Kidney (tissue), 14 donors: ENCODE measurements around the gene PC. TPM values are rescaled to one million over a fixed set of nuclear protein-coding genes. Genes with fewer than 3 reads are reported as not detected.

Experiments used
- DNase-seq, 5 donors: peaks; one replicate each; pipeline ENCODE4 v3.0.0-alpha.2; 2013 to 2020
- FAIRE-seq: peaks from 2 replicates; lab custom pipeline; 2012; peaks lifted over from hg19 to GRCh38; lab: Jason Lieb, UNC
- H3K27ac ChIP-seq, 2 donors: one replicate each; pipeline ENCODE4 v1.7.0; 2013; ENCODE audit warnings: low read depth in 2 of 2, low read length in 2 of 2, inconsistent platforms in 1 of 2
- H3K27me3 ChIP-seq: one replicate; pipeline ENCODE4 v1.7.1; 2013; ENCODE audit warnings: low read length, inconsistent platforms; ENCODE audit not compliant: control insufficient read depth, insufficient read depth
- H3K36me3 ChIP-seq, 3 donors: one replicate each; pipeline versions ENCODE4 v1.7.0 to v1.7.1; 2013; ENCODE audit warnings: low read length in 3 of 3, control low read depth in 1 of 3, inconsistent platforms in 1 of 3; ENCODE audit not compliant: insufficient read depth in 3 of 3, control insufficient read depth in 2 of 3
- H3K4me1 ChIP-seq, 3 donors: one replicate each; pipeline versions ENCODE4 v1.7.0 to v1.7.1; 2013; ENCODE audit warnings: low read length in 3 of 3, inconsistent platforms in 1 of 3, low read depth in 1 of 3; ENCODE audit not compliant: control insufficient read depth in 2 of 3, insufficient read depth in 2 of 3
- H3K4me3 ChIP-seq, 3 donors: one replicate each; pipeline versions ENCODE4 v1.7.0 to v1.8.1; 2013; ENCODE audit warnings: low read length in 3 of 3, control low read depth in 1 of 3, inconsistent platforms in 1 of 3
- H3K9ac ChIP-seq, 3 donors: one replicate each; pipeline versions ENCODE4 v1.7.0 to v1.7.1; 2013; ENCODE audit warnings: low read length in 3 of 3, control low read depth in 1 of 3, inconsistent platforms in 1 of 3
- H3K9me3 ChIP-seq, 3 donors: one replicate each; pipeline versions ENCODE4 v1.7.0 to v1.7.1; 2013; ENCODE audit warnings: low read length in 3 of 3, control low read depth in 1 of 3, inconsistent platforms in 1 of 3; ENCODE audit not compliant: control insufficient read depth in 2 of 3, insufficient read depth in 1 of 3
- intact Hi-C: fragments of 100-400 bp; cut with DNase I; formaldehyde crosslinking; loops from one replicate; pipeline ENCODE4 v1.11.1; 2022
- polyA plus RNA-seq: library from polyadenylated mRNA; stranded (reverse); fragments of 350-450 nt; fragmentation: Illumina TruSeq; extraction: RNeasy Lipid Tissue Mini Kit (QIAGEN cat#74804); gene quantifications from one replicate; pipeline ENCODE4 v1.2.3, GENCODE V29; 2014; ENCODE audit warnings: low read depth, low replicate concordance; ENCODE audit not compliant: insufficient read depth
- total RNA-seq: library from RNA; stranded (reverse); fragmentation: NEBNext Ultra II Directional; extraction: Animal tissue kit (Norgen Biotek cat#: 25700); gene quantifications from one replicate; pipeline ENCODE4 v1.2.1, GENCODE V29; 2021
- TF ChIP-seq, protein P1 (sequence below): IDR thresholded peaks from 3 replicates; pipeline ENCODE4 v1.5.1; 2012; ENCODE audit warnings: mild to moderate bottlenecking, moderate library complexity, borderline replicate concordance; ENCODE audit not compliant: insufficient read depth; ENCODE audit errors: extremely low read depth
- donor health status: control.
- donor health status: control.
- donor health status: control.
- donor health status: control.
- donor health status: control.
- donor health status: DM: yes; HTN: yes; CAD: no.
- donor health status: Normal renal cell carcinoma (clear cell type).

PC gene
- total and polyA plus RNA-seq, 2 donors from 2014 or later: 20.8 to 95.2 TPM

DNA sequence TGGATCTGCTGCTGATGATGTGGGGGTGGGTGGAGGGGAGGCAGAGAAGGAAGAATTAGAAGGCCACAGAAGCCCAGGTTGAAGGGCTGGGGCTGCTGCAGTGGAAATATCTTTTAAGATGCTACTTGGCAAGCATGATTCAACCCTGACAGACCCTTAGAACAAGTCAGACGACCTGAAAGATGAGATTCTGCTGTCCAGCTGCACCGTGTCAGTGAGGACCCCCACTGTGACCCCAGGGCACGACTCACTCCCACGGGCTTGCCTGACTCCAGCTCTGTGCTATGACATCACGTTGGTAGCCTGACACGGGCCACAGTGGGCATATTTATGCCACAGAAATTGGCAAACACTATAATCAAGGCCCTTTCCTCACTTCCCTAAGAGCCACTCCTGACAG lies 65.3 kb downstream of the PC start:
- no peaks in the 10 kb centered on the region for H3K4me1 ChIP-seq
- H3K9me3 ChIP-seq: no peaks in the 10 kb centered on the region
- no peak overlapping the region for H3K4me3 ChIP-seq
- no peaks in the 10 kb centered on the region for H3K27me3 ChIP-seq
- intact Hi-C loops: no loop called here
- no peak for FAIRE-seq
- H3K9ac ChIP-seq: no peak overlapping the region
- peak in 4 of 5 donors; percentile 75 to 84 (median 80) for DNase-seq
- TF ChIP-seq, protein P1, sequence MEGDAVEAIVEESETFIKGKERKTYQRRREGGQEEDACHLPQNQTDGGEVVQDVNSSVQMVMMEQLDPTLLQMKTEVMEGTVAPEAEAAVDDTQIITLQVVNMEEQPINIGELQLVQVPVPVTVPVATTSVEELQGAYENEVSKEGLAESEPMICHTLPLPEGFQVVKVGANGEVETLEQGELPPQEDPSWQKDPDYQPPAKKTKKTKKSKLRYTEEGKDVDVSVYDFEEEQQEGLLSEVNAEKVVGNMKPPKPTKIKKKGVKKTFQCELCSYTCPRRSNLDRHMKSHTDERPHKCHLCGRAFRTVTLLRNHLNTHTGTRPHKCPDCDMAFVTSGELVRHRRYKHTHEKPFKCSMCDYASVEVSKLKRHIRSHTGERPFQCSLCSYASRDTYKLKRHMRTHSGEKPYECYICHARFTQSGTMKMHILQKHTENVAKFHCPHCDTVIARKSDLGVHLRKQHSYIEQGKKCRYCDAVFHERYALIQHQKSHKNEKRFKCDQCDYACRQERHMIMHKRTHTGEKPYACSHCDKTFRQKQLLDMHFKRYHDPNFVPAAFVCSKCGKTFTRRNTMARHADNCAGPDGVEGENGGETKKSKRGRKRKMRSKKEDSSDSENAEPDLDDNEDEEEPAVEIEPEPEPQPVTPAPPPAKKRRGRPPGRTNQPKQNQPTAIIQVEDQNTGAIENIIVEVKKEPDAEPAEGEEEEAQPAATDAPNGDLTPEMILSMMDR: no peak
- H3K27ac ChIP-seq: no peak overlapping the region
- H3K36me3 ChIP-seq: no peaks in the 10 kb centered on the region

DNA sequence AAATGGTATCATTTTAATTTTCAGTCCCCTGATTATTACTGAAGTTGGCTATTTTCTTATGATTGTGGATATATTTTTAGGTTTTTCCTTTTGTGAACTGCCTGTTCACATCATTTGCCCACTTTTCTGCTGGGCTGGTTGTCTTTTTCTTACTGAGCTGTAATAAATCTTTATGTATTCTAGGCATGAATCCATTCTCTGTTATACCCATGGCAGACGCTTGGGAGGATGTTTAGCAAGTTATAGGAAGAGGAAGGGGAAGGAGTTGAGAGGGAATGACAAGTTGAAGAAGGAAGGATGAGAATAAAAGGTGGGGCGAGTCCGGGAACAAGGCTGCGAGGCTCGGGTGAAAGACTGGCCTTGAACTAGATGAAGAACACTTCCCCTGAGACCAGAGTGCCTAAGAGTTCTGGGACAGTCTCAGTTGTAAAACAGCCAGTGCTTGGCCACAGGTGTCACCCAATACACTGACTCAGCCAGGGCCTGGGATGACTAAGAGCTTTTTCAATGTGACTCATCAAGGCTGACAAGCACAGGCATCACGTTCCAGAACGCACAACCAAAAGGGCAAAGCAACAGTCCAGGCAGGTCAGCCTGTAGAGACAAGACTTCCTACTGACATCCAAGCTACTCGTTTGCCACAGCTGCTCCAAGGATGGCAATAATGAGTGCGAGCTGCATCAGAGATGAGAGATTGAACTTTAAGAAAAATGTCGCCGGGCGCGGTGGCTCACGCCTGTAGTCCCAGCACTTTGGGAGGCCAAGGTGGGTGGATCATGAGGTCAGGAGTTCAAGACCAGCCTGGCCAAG lies 66.1 kb downstream of the PC start:
- Histone ChIP-seq H3K27me3 (no peaks in the 10 kb centered on the region), H3K36me3 (no peaks in the 10 kb centered on the region), H3K27ac (no peak overlapping the region), H3K4me1 (no peaks in the 10 kb centered on the region), H3K4me3 (no peak overlapping the region), H3K9ac (no peak overlapping the region), H3K9me3 (no peaks in the 10 kb centered on the region)
- no peak for DNase-seq
- TF ChIP-seq, protein P1: no peak
- no peak for FAIRE-seq
- intact Hi-C loops: no loop called here

DNA sequence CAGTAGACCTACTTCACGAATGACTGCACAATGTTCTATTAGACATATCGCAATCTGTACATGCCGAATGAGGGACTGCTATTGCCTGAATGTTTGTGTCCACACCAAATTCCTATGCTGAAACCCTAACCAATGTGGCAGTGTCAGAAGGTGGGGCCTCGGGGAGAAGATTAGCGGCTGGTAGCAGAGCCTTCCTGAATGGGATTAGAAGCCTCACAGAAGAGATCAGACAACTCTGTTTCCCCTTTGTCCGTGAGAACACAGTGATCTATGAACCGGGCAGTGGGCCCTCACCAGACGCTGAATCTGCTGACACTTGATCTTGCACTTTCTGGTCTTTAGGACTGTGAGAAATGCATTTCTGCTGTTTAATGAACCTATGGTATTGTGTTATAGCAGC lies 68.2 kb downstream of the PC start:
- no peak for FAIRE-seq
- Histone ChIP-seq H3K27ac (no peak overlapping the region), H3K4me1 (peaks cover 0 to 3% (median 0%) of the 10 kb centered on the region in 3 donors), H3K9ac (no peak overlapping the region), H3K27me3 (no peaks in the 10 kb centered on the region), H3K9me3 (no peaks in the 10 kb centered on the region), H3K4me3 (no peak overlapping the region), H3K36me3 (no peaks in the 10 kb centered on the region)
- DNase-seq: peak in 3 of 5 donors; percentile 48 to 74 (median 63)
- intact Hi-C loops: no loop called here
- TF ChIP-seq, protein P1: no peak

DNA sequence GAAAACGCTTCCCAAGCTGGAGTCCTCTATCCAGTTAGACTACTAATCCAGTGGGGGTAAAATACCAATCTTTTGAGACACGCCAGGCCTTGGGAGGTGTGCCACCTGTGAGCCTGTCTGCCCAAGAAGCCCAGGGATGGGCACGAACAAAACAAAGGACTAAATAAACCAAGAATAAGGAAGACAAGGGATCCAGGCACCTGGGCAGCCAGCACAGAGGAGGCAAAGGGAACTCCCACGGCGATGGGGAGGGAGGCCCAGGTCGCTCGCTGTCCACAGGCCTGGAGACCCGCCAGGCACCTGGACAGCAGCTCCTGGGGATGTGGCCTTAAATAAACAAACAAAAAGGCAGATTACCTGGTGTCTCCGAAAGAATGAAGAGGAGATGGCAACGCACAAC lies 69.9 kb downstream of the PC start:
- no peaks in the 10 kb centered on the region for H3K27me3 ChIP-seq
- H3K9ac ChIP-seq: no peak overlapping the region
- FAIRE-seq: no peak
- intact Hi-C loops: no loop called here
- peaks cover 0 to 3% (median 0%) of the 10 kb centered on the region in 3 donors for H3K4me1 ChIP-seq
- no peak overlapping the region for H3K27ac ChIP-seq
- no peak overlapping the region for H3K4me3 ChIP-seq
- no peak for DNase-seq
- H3K36me3 ChIP-seq: no peaks in the 10 kb centered on the region
- H3K9me3 ChIP-seq: no peaks in the 10 kb centered on the region
- TF ChIP-seq, protein P1: no peak
